AG09309 (cell line): Measurements from ENCODE around the gene GNA15.

Source experiments
- DNase-seq: peaks from one replicate; pipeline ENCODE4 v3.0.0-alpha.2; 2010; ENCODE audit warnings: low read depth
- H3K4me3 ChIP-seq: 2 replicates; pipeline ENCODE4 v1.5.1; 2011; ENCODE audit warnings: mild to moderate bottlenecking, low read depth, low read length, moderate library complexity; ENCODE audit not compliant: control insufficient read depth
- CTCF ChIP-seq: IDR thresholded peaks from 2 replicates; pipeline ENCODE4 v1.5.1; 2011; ENCODE audit warnings: mild to moderate bottlenecking, low read depth, low read length, inconsistent platforms; ENCODE audit not compliant: insufficient read depth, control insufficient read depth; ENCODE audit errors: missing control alignments

Gene GNA15

GRCh38 chr19:3211191-3211590, 75.4 kb downstream of the GNA15 start:
- TF ChIP-seq CTCF = no peak
- H3K4me3 ChIP-seq = no peak overlapping the region
- no peak for DNase-seq

- no peak for DNase-seq
- no peak for TF ChIP-seq CTCF
- H3K4me3 ChIP-seq = no peak overlapping the region
These were observed 77.3 kb downstream of the GNA15 start for GRCh38 chr19:3213159-3213558.
